GM12878 (cell line): Measurements from ENCODE around the gene DICER1. TPM values are rescaled to one million over a fixed set of nuclear protein-coding genes. Genes with fewer than 3 reads are reported as not detected.

Source experiments
- ATAC-seq: fragments of 200-7000 bp; cut with Tn5 transposase; 3 replicates; pipeline ENCODE4 v1.9.1; 2020; ENCODE audit warnings: mild to moderate bottlenecking, moderate library complexity
- BruUV-seq: library from RNA; stranded (reverse); fragments of 400-500 nt; replicated peaks from 2 replicates; lab custom pipeline; 2021; lab: Mats Ljungman, UMichigan
- CTCF ChIA-PET: fragments of 300-600 bp; sonication (Branson Sonifier 250); formaldehyde crosslinking; extraction: SDS; loops from one replicate; lab custom pipeline; 2021; ENCODE audit warnings: inconsistent platforms; lab: Yijun Ruan, JAX
- POLR2A ChIA-PET: fragments of 350-600 bp; formaldehyde crosslinking; extraction: SDS; loops from one replicate; lab custom pipeline; 2021; ENCODE audit warnings: inconsistent platforms; lab: Charles Lee
- RAD21 ChIA-PET: fragments of 300-600 bp; sonication (Branson Sonifier 250); formaldehyde crosslinking; loops from one replicate; lab custom pipeline; 2023; ENCODE audit warnings: antibody characterized with exemption; ENCODE audit not compliant: unreplicated experiment; lab: Charles Lee
- SMC1A ChIA-PET: fragments of 300-600 bp; sonication (Branson Sonifier 250); formaldehyde crosslinking; loops from one replicate; lab custom pipeline; 2023; ENCODE audit not compliant: unreplicated experiment, uncharacterized antibody; lab: Charles Lee
- DNase-seq: peaks from one replicate; pipeline ENCODE4 v3.0.0-alpha.2; 2011; ENCODE audit warnings: low read depth, low spot score
- FAIRE-seq: peaks from 3 replicates; lab custom pipeline; 2011; peaks lifted over from hg19 to GRCh38; lab: Jason Lieb, UNC
- H2AFZ ChIP-seq: 2 replicates; pipeline ENCODE4 v1.6.0; 2011; ENCODE audit warnings: low read depth, low read length, control low read depth; ENCODE audit not compliant: control insufficient read depth
- H3K27ac ChIP-seq: 2 replicates; pipeline ENCODE4 v1.5.1; 2011; ENCODE audit warnings: control low read depth; ENCODE audit not compliant: control insufficient read depth, insufficient read depth
- H3K27me3 ChIP-seq, 2 experiments: replicated peaks in 1 of 2; 2 replicates each; pipeline versions ENCODE4 v1.6.0 to v1.6.1; 2011; ENCODE audit warnings: low read length in 1 of 2; ENCODE audit not compliant: control insufficient read depth in 2 of 2, insufficient read depth in 2 of 2
- H3K36me3 ChIP-seq, 2 experiments: 2 replicates each; pipeline ENCODE4 v1.5.1; 2011; ENCODE audit warnings: low read length in 1 of 2; ENCODE audit not compliant: control insufficient read depth in 2 of 2, insufficient read depth in 2 of 2
- H3K4me1 ChIP-seq: 2 replicates; pipeline ENCODE4 v1.6.1; 2011; ENCODE audit warnings: mild to moderate bottlenecking, low read length, moderate library complexity, mixed read lengths; ENCODE audit not compliant: control insufficient read depth, insufficient read depth
- H3K4me2 ChIP-seq: 2 replicates; pipeline ENCODE4 v1.6.0; 2011; ENCODE audit warnings: control low read depth; ENCODE audit not compliant: control insufficient read depth, insufficient read depth
- H3K4me3 ChIP-seq: fragments of 200-600 bp; sonication (generic); 2 replicates; pipeline ENCODE4 v1.5.1; 2016
- H3K79me2 ChIP-seq: 2 replicates; pipeline ENCODE4 v1.6.0; 2011; ENCODE audit warnings: low read length; ENCODE audit not compliant: control insufficient read depth, insufficient read depth
- H3K9ac ChIP-seq: 2 replicates; pipeline ENCODE4 v1.8.0; 2011; ENCODE audit warnings: low read length, control low read depth, mixed read lengths; ENCODE audit not compliant: control insufficient read depth, insufficient read depth
- H3K9me3 ChIP-seq: replicated peaks from 3 replicates; pipeline ENCODE4 v1.5.1; 2011; ENCODE audit warnings: mild to moderate bottlenecking, low read length; ENCODE audit not compliant: control insufficient read depth, insufficient read depth
- H4K20me1 ChIP-seq: 2 replicates; pipeline ENCODE4 v1.6.0; 2011; ENCODE audit not compliant: control insufficient read depth, insufficient read depth
- NFIC ChIP-seq: IDR thresholded peaks from 2 replicates; pipeline ENCODE4 v1.6.1; 2012; ENCODE audit warnings: low read depth, mild to moderate bottlenecking, inconsistent platforms, low read length, moderate library complexity
- SPI1 ChIP-seq: IDR thresholded peaks from 2 replicates; pipeline ENCODE4 v1.6.1; 2011; ENCODE audit warnings: low read depth, mild to moderate bottlenecking, low read length, moderate library complexity, borderline replicate concordance; ENCODE audit not compliant: insufficient read depth
- USF2 ChIP-seq: IDR thresholded peaks from 2 replicates; pipeline ENCODE4 v1.6.1; 2011; ENCODE audit warnings: low read depth, low read length, improper control_type of control experiment, borderline replicate concordance
- whole genome bisulfite sequencing: methylation state at CpG from one replicate; pipeline ENCODE4 v1.1.6; 2016; ENCODE audit warnings: low lambda C conversion rate; ENCODE audit not compliant: insufficient replicate concordance, insufficient coverage; ENCODE audit errors: missing lambda C conversion rate; 5-methylcytosine and 5-hydroxymethylcytosine counted together
- in situ Hi-C: fragments of 300-500 bp; cut with MboI; formaldehyde crosslinking; loops from 9 replicates; pipeline ENCODE4 v1.14.3; 2018; ENCODE audit warnings: mixed read lengths
- intact Hi-C: fragments of 100-400 bp; cut with micrococcal nuclease; formaldehyde crosslinking; loops from one replicate; pipeline ENCODE4 v1.14.2; 2022; ENCODE audit not compliant: unreplicated experiment
- polyA plus RNA-seq, 11 experiments: library from polyadenylated mRNA; depleted of rRNA in 4 of 11; unstranded in 6 of 11; stranded (reverse) in 5 of 11; fragments of >200 nt; fragmentation: Nextera tagmentation in 4 of 11; fragmentation: Illumina TruSeq in 1 of 11; extraction: Ambion mirVana in 4 of 11; extraction: Trizol in 1 of 11; gene quantifications; 1 replicate in 1 of 11; 2 replicates in 10 of 11; pipeline versions ENCODE4 v1.2.1 to v1.2.3, GENCODE V29; 2011 to 2016; ENCODE audit warnings: inconsistent platforms in 2 of 11, missing spikeins in 2 of 11, low read depth in 1 of 11
- total RNA-seq, 4 experiments: library from RNA; depleted of rRNA in 3 of 4; stranded (reverse); fragments of >200 nt in 3 of 4; fragmentation: Illumina TruSeq in 1 of 4; extraction: Trizol in 1 of 4; gene quantifications; 2 replicates each; pipeline versions ENCODE4 v1.2.1 to v1.2.3, GENCODE V29; 2013 to 2021

The DICER1 gene
- total and polyA plus RNA-seq, 10 of the 15 experiments (the other 5 are each of a cell fraction or from before 2014, with no cell fraction given), result 6.8 to 70.8 (median 37.1) TPM

- peaks cover 22% of the 10 kb centered on the region; the same call in 1 of the 2 replicates for H3K4me1 ChIP-seq
- RAD21 ChIA-PET, result interaction anchor here (0.7 to 1.0 kb wide), 3 partner anchors 9 to 56 kb away, joined by 3 to 4 read pairs (median 3); no protein-coding TSS in a partner anchor
- TF ChIP-seq NFIC (no peak), USF2 (no peak), SPI1 (peak; percentile 47; the same call in 1 of the 2 replicates)
- no peaks in the 10 kb centered on the region for H4K20me1 ChIP-seq
- H3K79me2 ChIP-seq, result peaks cover 80% of the 10 kb centered on the region
- POLR2A ChIA-PET, result interaction anchor here (1.1 to 1.4 kb wide), 2 partner anchors 10 to 17 kb away, joined by 3 to 6 read pairs; partner anchors contain the start of gene DICER1
- H2AFZ ChIP-seq, result no peak overlapping the region
- no peak overlapping the region for H3K9ac ChIP-seq
- peak overlapping the region; percentile 56 for H3K27ac ChIP-seq
- ATAC-seq (peak; percentile 47), DNase-seq (no peak), FAIRE-seq (no peak)
- H3K4me2 ChIP-seq, result peak overlapping the region; percentile 43
- no TSS peak for BruUV-seq
- no peaks in the 10 kb centered on the region for H3K27me3 ChIP-seq
- in situ Hi-C loops (no loop called here), intact Hi-C loops (no loop called here)
- CTCF ChIA-PET, result interaction anchor here (0.7 to 1.3 kb wide), 5 partner anchors 10 to 222 kb away, joined by 3 read pairs; no protein-coding TSS in a partner anchor
- WGBS, result 29% methylated on average over 5 of the region's 5 CpGs
- peak overlapping the region; percentile 23; the same call in 1 of the 2 replicates for H3K4me3 ChIP-seq
- H3K9me3 ChIP-seq, result peaks cover 4% of the 10 kb centered on the region
- peaks cover 0 to 9% of the 10 kb centered on the region in 2 experiments; a peak in 1 of 4 replicates for H3K36me3 ChIP-seq
- SMC1A ChIA-PET, result interaction anchor here (0.6 to 1.8 kb wide), 7 partner anchors 10 to 178 kb away, joined by 3 to 13 read pairs (median 4); no protein-coding TSS in a partner anchor
Measured at GRCh38 chr14:95140060-95140858, 17.1 kb downstream of the DICER1 start.
